Stimulated activated CD8-positive, alpha-beta memory T cell treated with anti-CD3 and anti-CD28 coated beads, Interleukin-12 subunit alpha, Interleukin-12 subunit beta, amount 100 ng/mL, for 24 hours (primary cell): ENCODE results near the gene PDZD8.

Experiments used
- DNase-seq: peaks from one replicate; pipeline ENCODE4 v3.0.0-alpha.2; 2020; ENCODE audit errors: extremely low read depth

The PDZD8 gene

DNA sequence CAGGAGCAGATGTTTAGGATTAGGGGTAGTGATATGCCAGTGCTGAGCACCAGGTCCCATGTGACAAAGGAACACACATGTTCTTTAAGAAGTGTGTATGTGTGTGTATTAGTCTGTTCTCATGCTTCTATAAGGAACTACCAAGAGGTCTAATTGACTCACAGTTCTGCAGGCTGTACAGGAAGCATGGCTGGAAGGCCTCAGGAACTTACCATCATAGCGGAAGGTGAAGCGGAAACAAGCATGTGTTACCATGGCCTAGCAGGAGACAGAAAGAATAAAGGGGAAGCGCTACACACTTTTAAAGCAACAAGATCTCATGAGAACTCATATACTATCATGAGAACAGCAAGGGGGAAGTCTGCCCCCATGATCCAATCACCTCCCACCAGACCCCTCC, 22.8 kb upstream of the PDZD8 start:
- DNase-seq, result no peak

GRCh38 chr10:117391436-117392205, 16.4 kb upstream of the PDZD8 start:
- DNase-seq, result no peak

- no peak for DNase-seq
Observed at GRCh38 chr10:117390420-117390819, 15.2 kb upstream of the PDZD8 start.

- DNase-seq, result no peak
Observed at GRCh38 chr10:117386805-117387204, 11.6 kb upstream of the PDZD8 start.

DNA sequence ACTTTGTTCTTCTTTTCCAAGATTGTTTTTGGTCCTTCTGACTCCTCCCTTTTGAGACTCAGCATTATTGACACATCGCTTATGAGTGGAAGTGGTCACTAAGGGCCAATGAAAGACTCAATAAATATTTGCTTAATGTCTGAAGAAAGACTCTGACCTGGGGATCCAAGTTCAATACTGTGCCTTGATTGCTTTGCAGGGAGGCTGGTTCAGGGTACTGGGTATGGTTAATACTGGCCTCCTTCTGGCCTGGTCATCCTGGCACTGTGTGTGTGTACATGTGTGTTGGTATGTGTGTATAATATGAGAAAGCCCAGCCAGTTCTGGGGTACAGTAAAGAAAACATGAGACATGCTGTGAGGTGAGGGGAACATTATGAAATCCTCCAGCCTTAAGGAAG, 7.6 kb upstream of the PDZD8 start:
- DNase-seq, result no peak

DNA sequence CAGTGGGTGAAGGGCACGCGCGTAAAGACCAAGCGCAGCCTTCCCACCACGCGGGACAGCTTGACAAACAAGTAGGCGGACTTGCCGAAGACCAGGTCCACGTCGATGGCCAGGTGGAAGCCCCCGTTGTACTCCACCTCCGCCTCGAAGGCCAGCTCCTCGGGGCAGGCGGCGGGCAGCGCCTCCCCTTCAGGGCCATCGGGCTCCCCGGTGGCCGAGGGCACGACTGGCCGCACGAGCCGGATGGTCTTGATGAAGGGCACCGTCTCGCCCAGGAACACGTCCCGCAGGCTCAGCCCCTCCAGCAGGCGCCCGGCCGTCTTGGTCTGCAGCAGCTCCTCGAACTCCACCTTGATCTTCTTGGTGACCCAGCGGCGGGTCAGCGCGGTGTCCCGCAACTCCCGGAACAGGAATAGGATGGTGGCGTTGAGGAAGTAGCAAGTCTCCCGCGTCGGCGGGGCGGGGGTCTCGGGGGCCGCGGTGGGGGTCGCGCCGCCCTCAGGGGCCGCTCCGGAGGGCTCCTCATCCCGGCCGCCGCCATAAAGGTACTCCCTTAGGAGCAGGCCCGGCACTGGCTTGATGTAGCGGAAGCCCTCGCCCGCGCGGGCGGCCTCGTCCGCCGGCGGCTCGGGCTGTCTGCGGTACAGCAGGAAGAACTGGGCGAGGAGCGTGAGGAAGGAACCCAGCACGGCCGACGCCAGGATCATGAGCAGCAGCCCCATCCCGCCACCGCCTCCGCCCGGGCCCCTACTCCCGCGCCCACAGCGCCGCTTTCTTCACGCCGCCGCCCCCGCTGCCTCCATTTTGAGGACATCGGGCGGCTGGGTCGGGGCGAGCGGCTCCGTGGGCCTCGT, 507 bp downstream of the PDZD8 start:
- no peak for DNase-seq

DNA sequence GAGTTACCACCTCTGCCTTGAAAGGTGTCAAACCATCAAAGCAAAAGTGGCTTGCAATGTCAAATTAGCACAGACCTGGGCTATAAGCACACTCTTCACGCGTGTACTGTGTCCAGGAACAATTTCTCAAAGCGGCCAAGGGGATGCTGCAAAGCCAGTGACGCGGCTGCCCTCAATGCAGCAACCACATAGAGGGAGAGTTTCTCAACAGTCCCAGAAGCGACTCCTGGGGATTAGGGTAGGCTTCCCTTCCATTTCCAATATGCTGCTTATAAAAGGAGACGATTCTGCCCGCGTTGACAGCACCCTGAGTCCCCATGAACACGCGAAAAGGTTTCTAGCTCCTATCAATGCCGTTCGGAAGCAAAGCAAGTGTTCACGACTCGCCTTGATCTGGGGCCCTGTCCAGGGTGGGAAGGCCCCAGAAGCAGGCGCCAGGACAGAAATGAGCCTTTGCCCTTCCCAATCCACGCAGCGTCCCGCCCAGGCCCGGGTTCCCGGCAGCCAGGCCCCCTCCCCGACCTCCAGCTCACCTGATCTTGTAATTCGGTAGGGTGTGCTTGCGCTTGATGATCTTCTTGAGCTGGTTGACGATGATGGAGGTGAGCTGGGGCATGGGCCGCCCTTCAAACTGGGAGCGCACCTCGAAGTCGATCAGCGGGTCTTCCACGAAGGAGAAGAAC, 1.3 kb downstream of the PDZD8 start:
- no peak for DNase-seq

GRCh38 chr10:117370205-117370604, 5.0 kb downstream of the PDZD8 start:
- DNase-seq, result no peak

DNA sequence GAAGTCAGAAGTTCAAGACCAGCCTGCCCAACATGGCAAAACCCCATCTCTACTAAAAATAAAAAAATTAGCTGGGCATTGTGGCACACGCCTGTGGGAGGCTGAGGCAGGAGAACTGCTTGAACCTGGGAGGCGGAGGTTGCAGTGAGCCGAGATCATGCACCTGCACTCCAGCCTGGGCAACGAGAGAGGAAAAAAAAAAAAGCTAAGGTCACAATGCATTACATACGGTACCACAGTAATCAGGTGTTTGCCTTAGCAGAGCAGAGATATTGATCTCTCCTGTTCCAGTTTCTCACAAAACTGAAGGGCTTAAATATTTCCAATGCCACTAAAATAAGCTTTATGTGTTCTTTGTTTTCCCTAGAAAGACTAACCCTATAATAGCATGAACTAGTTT, 7.5 kb downstream of the PDZD8 start:
- DNase-seq, result no peak

DNA sequence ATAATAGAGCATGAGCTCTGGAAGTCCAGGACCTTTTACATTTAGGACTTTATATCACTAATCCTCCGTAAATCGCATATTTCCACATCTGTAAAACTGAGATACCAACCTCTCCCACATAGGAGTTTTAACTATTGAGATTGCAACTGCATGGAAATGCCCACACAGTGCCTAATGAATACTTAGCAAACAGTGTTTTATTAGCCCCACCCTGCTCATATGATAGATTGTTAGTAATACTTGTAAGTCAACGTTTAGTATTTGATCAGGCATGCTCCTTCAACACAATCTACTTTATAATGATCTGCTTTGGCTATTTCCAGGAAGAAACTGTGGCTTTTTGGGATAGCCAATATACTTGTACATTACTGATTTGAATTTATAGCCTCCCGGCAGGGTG, 8.5 kb downstream of the PDZD8 start:
- no peak for DNase-seq

DNA sequence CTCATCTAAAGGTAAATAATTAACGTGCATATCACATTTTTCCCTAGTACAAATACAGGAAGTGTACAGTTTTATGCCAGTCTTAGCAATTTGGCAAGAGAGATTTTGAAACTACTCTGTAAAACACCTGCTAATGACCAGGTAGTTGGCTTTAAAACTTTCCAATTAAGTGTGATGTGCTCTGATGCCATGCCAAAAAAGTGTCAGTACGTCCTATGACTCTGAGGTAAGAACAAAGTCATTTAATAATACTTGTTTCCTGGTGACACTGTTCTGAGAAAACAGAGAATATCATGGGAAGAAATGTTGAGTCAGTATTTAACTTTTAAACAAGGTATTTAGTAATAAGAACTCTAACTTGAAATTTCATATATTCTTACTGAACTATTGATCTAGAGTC, 9.6 kb downstream of the PDZD8 start:
- no peak for DNase-seq

GRCh38 chr10:117364110-117364960, 10.9 kb downstream of the PDZD8 start:
- no peak for DNase-seq

DNA sequence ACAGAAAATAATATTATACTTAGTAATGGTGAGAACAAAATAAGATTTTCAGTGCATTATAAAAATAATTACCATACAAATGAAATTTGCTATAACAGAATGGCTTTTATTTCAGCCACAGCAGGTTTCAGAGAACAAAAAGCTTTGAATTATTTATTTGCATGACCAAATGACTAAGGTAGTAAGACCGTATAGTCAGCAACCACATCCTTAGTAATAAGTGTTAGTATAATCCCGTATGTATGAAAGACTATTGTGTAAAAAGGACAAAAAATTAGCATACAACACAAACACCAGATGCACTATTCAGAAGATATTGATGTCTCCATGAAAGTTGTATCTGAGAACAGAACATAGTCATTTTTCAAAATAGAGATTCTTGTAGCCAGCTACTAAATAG, 12.2 kb downstream of the PDZD8 start:
- no peak for DNase-seq

DNA sequence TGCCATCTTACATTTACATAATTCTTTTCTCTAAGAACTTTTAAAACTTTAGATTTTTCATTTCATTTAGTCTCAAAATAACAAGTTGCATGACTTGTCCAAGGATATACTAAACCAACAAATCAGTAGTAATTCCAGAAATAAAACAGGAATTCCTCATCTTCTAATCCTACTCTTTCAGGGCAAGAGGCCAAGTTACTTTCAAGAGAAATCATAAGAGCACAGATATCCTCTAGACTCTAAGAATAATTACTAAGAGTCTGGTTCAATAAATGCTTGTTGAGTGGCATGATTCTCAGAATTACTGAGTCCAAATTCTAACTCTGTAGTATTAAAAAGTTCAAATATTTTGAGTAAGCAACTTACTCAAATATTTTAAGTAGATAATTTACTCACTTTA, 12.9 kb downstream of the PDZD8 start:
- no peak for DNase-seq

- DNase-seq, result no peak
Observed at GRCh38 chr10:117360994-117361667, 14.1 kb downstream of the PDZD8 start.

DNA sequence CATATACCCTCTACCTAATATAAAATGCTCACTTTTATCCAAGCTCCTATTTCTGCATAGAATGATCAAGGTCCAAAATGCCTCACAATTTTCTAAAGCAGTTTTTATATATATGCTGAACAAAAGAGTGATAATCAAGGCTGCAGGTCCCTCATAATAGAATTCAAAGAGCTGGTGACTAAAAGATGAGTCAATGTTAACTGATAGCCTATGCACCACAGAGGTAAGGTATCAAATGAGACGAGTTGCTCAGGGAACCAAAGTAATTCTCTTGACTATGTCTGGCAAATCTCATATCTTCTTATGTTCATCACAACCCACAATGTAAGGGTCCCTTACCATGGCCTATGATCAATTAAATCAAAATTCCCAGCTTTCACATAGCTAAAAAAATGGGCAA, 15.2 kb downstream of the PDZD8 start:
- no peak for DNase-seq

DNA sequence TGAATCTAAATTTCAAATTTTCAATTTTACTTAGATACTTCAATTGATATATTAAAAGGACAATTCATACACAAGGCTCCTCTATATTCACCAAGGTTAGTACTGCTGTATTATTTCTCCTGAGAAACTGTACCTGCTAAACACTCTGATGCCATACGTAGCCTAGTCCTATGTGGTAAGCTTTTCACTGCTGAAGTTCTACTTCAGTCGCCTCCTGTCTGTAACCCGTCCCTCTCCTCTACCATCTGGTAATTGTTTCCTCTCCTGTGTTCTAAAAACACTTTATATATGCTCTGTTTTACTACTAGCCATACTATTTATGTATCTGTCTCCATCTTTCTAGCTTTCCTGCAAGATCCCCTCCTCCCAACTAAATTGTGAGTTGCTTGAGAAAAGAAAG, 20.2 kb downstream of the PDZD8 start:
- DNase-seq, result no peak

- no peak for DNase-seq
Observed at GRCh38 chr10:117353684-117354083, 21.6 kb downstream of the PDZD8 start.

- DNase-seq, result no peak
Observed at GRCh38 chr10:117352724-117353123, 22.5 kb downstream of the PDZD8 start.

DNA sequence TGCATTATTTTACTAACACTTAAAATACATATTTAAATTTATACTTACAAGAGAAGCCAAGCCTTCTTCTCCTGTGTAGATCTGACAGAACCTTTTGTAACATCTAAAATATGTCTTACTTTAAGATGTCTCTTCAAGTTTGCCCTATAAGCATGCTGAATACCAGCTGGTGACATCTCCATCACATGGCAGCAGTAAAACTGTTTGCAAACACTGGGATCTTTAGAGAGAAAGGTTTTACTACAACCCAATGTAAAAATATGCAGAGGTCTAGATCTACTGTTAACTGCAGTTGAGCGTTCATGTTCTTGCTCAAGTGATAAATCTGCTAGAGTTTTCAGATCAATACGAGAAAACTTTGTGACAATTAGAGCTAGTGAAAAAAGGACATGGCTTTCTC, 23.2 kb downstream of the PDZD8 start:
- DNase-seq, result no peak

- no peak for DNase-seq
Observed at GRCh38 chr10:117351558-117351957, 23.7 kb downstream of the PDZD8 start.
